HG02763 (cell line): Measurements from ENCODE around the gene UPB1.
"Not testable (repeated sequence)": the region's sequence is repeated elsewhere in the genome, so short reads cannot be mapped to it uniquely, and the experiment has no call there.

ENCODE experiments used
- ATAC-seq: cut with Tn5 transposase; IDR thresholded peaks from one replicate; pipeline ENCODE4 v1.9.1; 2021; ENCODE audit warnings: mild to moderate bottlenecking, moderate library complexity; ENCODE audit not compliant: unreplicated experiment

Gene UPB1

GRCh38 chr22:24474649-24475255, 20.4 kb upstream of the UPB1 start:
- no peak for ATAC-seq

GRCh38 chr22:24481641-24482040, 13.5 kb upstream of the UPB1 start:
- no peak for ATAC-seq

- no peak for ATAC-seq
Observed at GRCh38 chr22:24482575-24482974, 12.6 kb upstream of the UPB1 start.

- no peak for ATAC-seq
Observed at GRCh38 chr22:24482998-24483397, 12.1 kb upstream of the UPB1 start.

- ATAC-seq, result no peak
Observed at GRCh38 chr22:24483976-24484545, 11.1 kb upstream of the UPB1 start.

- ATAC-seq, result no peak
Observed at GRCh38 chr22:24485170-24485569, 10.0 kb upstream of the UPB1 start.

GRCh38 chr22:24485608-24486007, 9.5 kb upstream of the UPB1 start:
- no peak for ATAC-seq

GRCh38 chr22:24486501-24486921, 8.6 kb upstream of the UPB1 start:
- ATAC-seq, result no peak

- ATAC-seq, result no peak
Observed at GRCh38 chr22:24489011-24489410, 6.1 kb upstream of the UPB1 start.

- not testable (repeated sequence) for ATAC-seq
Observed at GRCh38 chr22:24489434-24489833, 5.7 kb upstream of the UPB1 start.

GRCh38 chr22:24492391-24492790, 2.7 kb upstream of the UPB1 start:
- ATAC-seq, result no peak

GRCh38 chr22:24494167-24494527, 985 bp upstream of the UPB1 start:
- ATAC-seq, result no peak

- ATAC-seq, result no peak
Observed at GRCh38 chr22:24495365-24495675, 188 bp downstream of the UPB1 start.

- ATAC-seq, result no peak
Observed at GRCh38 chr22:24496234-24496633, 1.1 kb downstream of the UPB1 start.

GRCh38 chr22:24496661-24497060, 1.5 kb downstream of the UPB1 start:
- ATAC-seq, result no peak

GRCh38 chr22:24497841-24498258, 2.7 kb downstream of the UPB1 start:
- ATAC-seq, result no peak

GRCh38 chr22:24498824-24499223, 3.7 kb downstream of the UPB1 start:
- ATAC-seq, result no peak

- ATAC-seq, result no peak
Observed at GRCh38 chr22:24499706-24500276, 4.7 kb downstream of the UPB1 start.

- no peak for ATAC-seq
Observed at GRCh38 chr22:24500277-24500820, 5.2 kb downstream of the UPB1 start.

GRCh38 chr22:24501301-24502005, 6.3 kb downstream of the UPB1 start:
- no peak for ATAC-seq

GRCh38 chr22:24502034-24502433, 6.9 kb downstream of the UPB1 start:
- no peak for ATAC-seq

GRCh38 chr22:24502541-24502940, 7.4 kb downstream of the UPB1 start:
- no peak for ATAC-seq
